Measurements from ENCODE around the gene EMC1. TPM values are rescaled to one million over a fixed set of nuclear protein-coding genes. Genes with fewer than 3 reads are reported as not detected.

The EMC1 gene
- total RNA-seq, 5 donors from 2014 or later (not counting 1 experiment from before 2014, with no cell fraction given): 31.5 to 38.0 (median 33.8) TPM

DNA sequence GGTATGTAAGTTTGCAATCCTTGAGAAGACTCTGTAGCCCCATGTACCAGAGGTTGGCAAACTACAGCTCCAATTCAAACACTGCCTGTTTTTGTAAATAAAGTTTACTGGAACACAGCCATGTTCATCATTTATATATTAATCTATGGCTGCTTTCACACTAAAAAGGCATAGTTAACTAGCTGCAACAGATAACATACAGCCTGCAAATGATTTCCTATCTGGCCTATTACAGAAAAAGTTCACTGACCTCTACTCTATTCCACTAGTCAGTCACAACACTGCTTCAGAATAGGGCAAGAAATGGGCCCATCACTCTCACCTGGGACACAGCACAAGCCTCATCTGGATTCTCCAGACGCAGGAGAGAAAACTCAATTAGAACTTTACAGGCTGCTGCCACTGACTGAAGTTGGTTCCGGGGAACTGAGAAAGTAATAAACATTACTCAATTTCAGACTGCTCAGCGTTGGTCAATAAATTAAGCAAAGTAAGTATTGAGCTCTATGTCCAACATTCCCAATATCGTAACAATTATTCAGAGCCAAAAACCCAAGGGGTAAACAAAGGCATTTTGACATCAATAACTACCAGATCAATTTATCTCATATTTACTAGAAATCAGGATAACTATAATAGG, 51.9 kb downstream of the EMC1 start:
- POLR2A ChIA-PET: interaction anchor here (0.6 to 0.7 kb wide), 2 partner anchors 16 to 123 kb away, joined by 4 to 5 read pairs; no protein-coding TSS in a partner anchor
- no peaks in the 10 kb centered on the region for H3K27me3 Mint-ChIP-seq
- peaks cover 11 to 68% of the 10 kb centered on the region in 2 donors for H3K36me3 ChIP-seq (ENCODE audit: control insufficient read depth in 2 of 2, extremely low read depth in 1 of 2, insufficient read depth in 1 of 2, low read length in 1 of 2)

GRCh38 chr1:19198820-19199219, 52.5 kb downstream of the EMC1 start:
- H3K9me3 Mint-ChIP-seq: no peaks in the 10 kb centered on the region
- CTCF ChIA-PET: interaction anchor here in 1 of 2 donors (1.4 kb wide), 1 partner anchor 19 kb away, joined by 3 read pairs; no protein-coding TSS in a partner anchor
- H3K4me1 ChIP-seq (ENCODE audit: control insufficient read depth in 1 of 2, extremely low read depth in 1 of 2, insufficient read depth in 2 of 2, low read length in 2 of 2): peaks cover 0 to 10% of the 10 kb centered on the region in 2 experiments
- 100% methylated on average over 1 of the region's 4 CpGs for WGBS (ENCODE audit: insufficient coverage)
- H3K27ac ChIP-seq (ENCODE audit: low read length): no peak overlapping the region
- H3K36me3 Mint-ChIP-seq: peaks cover 35% of the 10 kb centered on the region
- no peak overlapping the region for H3K4me3 ChIP-seq (ENCODE audit: control insufficient read depth in 1 of 2, extremely low read depth in 1 of 2, low read length in 1 of 2)
- H3K27me3 Mint-ChIP-seq: no peaks in the 10 kb centered on the region
- no peaks in the 10 kb centered on the region for H3K9me3 ChIP-seq
- POLR2A ChIA-PET: interaction anchor here in 1 of 2 donors (0.6 kb wide), 1 partner anchor 1319 kb away, joined by 3 read pairs; no protein-coding TSS in a partner anchor
- peaks cover 15 to 32% (median 20%) of the 10 kb centered on the region in 3 donors for H3K4me1 Mint-ChIP-seq
- DNase-seq (no peak), ATAC-seq (replicated peaks in 1 of 4) (no peak)
- peaks cover 11 to 73% of the 10 kb centered on the region in 2 donors for H3K36me3 ChIP-seq (ENCODE audit: control insufficient read depth in 2 of 2, extremely low read depth in 1 of 2, insufficient read depth in 1 of 2, low read length in 1 of 2)
- H3K4me3 Mint-ChIP-seq: no peak overlapping the region
- no peaks in the 10 kb centered on the region for H3K27me3 ChIP-seq (replicated peaks in 1 of 2; ENCODE audit: control insufficient read depth in 2 of 2, extremely low read depth in 1 of 2, insufficient read depth in 2 of 2, low read length in 1 of 2)
- H3K27ac Mint-ChIP-seq: no peak overlapping the region

More for the DNA sequence above, 51.9 kb downstream of the EMC1 start:
- Mint-ChIP-seq H3K36me3 (peaks cover 32% of the 10 kb centered on the region), H3K27ac (no peak overlapping the region), H3K4me1 (peaks cover 21 to 33% (median 24%) of the 10 kb centered on the region in 3 donors), H3K9me3 (no peaks in the 10 kb centered on the region), H3K4me3 (no peak overlapping the region)
- no peak for DNase-seq
- ATAC-seq (replicated peaks in 1 of 4): no peak
- peaks cover 0 to 10% of the 10 kb centered on the region in 2 experiments for H3K4me1 ChIP-seq (ENCODE audit: control insufficient read depth in 1 of 2, extremely low read depth in 1 of 2, insufficient read depth in 2 of 2, low read length in 2 of 2)
- CTCF ChIA-PET: interaction anchor here in 1 of 2 donors (1.7 kb wide), 1 partner anchor 9 kb away, joined by 3 read pairs; no protein-coding TSS in a partner anchor
- no peaks in the 10 kb centered on the region for H3K9me3 ChIP-seq
- H3K27ac ChIP-seq (ENCODE audit: low read length): no peak overlapping the region
- H3K4me3 ChIP-seq (ENCODE audit: control insufficient read depth in 1 of 2, extremely low read depth in 1 of 2, low read length in 1 of 2): no peak overlapping the region
- no CpG with 5 or more reads among the region's 4 CpGs for WGBS (ENCODE audit: insufficient coverage)
- no peaks in the 10 kb centered on the region for H3K27me3 ChIP-seq (replicated peaks in 1 of 2; ENCODE audit: control insufficient read depth in 2 of 2, extremely low read depth in 1 of 2, insufficient read depth in 2 of 2, low read length in 1 of 2)

DNA sequence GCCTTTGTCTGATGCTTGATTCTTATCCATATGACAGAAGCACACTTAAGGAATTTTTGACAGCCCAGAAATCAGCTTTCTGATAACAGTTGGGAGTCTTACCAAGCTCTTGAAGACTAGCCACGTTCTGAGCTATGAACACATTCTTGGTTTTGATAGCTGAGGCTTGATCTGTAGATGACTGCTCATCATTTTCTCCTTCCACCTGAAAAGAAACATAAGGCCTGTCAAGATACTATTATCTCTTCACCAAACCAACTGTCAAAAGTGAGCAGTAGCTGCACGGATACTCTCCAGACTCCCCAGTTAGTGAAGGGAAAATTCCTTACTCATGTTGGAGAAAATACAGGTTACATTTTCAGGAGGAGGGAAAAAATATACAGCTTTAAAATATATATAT, 53.5 kb downstream of the EMC1 start:
- H3K27ac Mint-ChIP-seq: no peak overlapping the region
- Histone ChIP-seq H3K9me3 (no peaks in the 10 kb centered on the region), H3K4me1 (ENCODE audit: control insufficient read depth in 1 of 2, extremely low read depth in 1 of 2, insufficient read depth in 2 of 2, low read length in 2 of 2) (peaks cover 0 to 7% of the 10 kb centered on the region in 2 experiments), H3K27me3 (replicated peaks in 1 of 2; ENCODE audit: control insufficient read depth in 2 of 2, extremely low read depth in 1 of 2, insufficient read depth in 2 of 2, low read length in 1 of 2) (no peaks in the 10 kb centered on the region), H3K27ac (ENCODE audit: low read length) (no peak overlapping the region), H3K4me3 (ENCODE audit: control insufficient read depth in 1 of 2, extremely low read depth in 1 of 2, low read length in 1 of 2) (no peak overlapping the region), H3K36me3 (ENCODE audit: control insufficient read depth in 2 of 2, extremely low read depth in 1 of 2, insufficient read depth in 1 of 2, low read length in 1 of 2) (peaks cover 11 to 83% of the 10 kb centered on the region in 2 donors)
- ChIA-PET CTCF (interaction anchor here in 1 of 2 donors (0.6 to 1.4 kb wide), 3 partner anchors 18 to 52 kb away, joined by 3 read pairs; no protein-coding TSS in a partner anchor), POLR2A (no interaction called here)
- WGBS (ENCODE audit: insufficient coverage): no CpG with 5 or more reads among the region's 2 CpGs
- H3K27me3 Mint-ChIP-seq: no peaks in the 10 kb centered on the region
- no peak overlapping the region for H3K4me3 Mint-ChIP-seq
- peaks cover 12 to 23% (median 14%) of the 10 kb centered on the region in 3 donors for H3K4me1 Mint-ChIP-seq
- H3K9me3 Mint-ChIP-seq: no peaks in the 10 kb centered on the region
- DNase-seq: no peak
- H3K36me3 Mint-ChIP-seq: peaks cover 45% of the 10 kb centered on the region
- no peak for ATAC-seq (replicated peaks in 1 of 4)

DNA sequence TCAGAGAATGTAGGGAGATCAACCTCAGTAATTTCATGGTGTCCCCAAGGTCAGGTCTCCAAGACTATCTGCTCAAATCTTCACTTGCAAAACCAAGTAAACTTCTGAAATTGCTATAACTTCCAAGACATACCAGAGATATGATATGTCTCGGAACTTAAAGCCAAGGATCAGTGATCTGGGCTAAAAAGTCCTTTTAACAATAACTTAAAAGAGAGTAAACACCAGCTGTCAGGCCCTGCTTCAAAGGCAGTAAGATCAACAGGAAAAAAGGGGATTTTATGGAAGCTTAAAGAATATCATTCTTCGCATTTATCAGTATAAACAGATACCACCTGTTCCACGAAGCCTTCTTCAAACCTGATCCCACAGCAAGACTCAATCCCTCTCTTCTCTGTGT, 55.0 kb downstream of the EMC1 start:
- ChIA-PET POLR2A (no interaction called here), CTCF (no interaction called here)
- Mint-ChIP-seq H3K4me3 (no peak overlapping the region), H3K4me1 (peaks cover 0 to 8% (median 0%) of the 10 kb centered on the region in 3 donors), H3K9me3 (no peaks in the 10 kb centered on the region), H3K27ac (no peak overlapping the region), H3K27me3 (no peaks in the 10 kb centered on the region), H3K36me3 (peaks cover 58% of the 10 kb centered on the region)
- Histone ChIP-seq H3K36me3 (ENCODE audit: control insufficient read depth in 2 of 2, extremely low read depth in 1 of 2, insufficient read depth in 1 of 2, low read length in 1 of 2) (peaks cover 7 to 94% of the 10 kb centered on the region in 2 donors), H3K27ac (ENCODE audit: low read length) (no peak overlapping the region), H3K27me3 (replicated peaks in 1 of 2; ENCODE audit: control insufficient read depth in 2 of 2, extremely low read depth in 1 of 2, insufficient read depth in 2 of 2, low read length in 1 of 2) (no peaks in the 10 kb centered on the region), H3K9me3 (no peaks in the 10 kb centered on the region), H3K4me3 (ENCODE audit: control insufficient read depth in 1 of 2, extremely low read depth in 1 of 2, low read length in 1 of 2) (no peak overlapping the region), H3K4me1 (ENCODE audit: control insufficient read depth in 1 of 2, extremely low read depth in 1 of 2, insufficient read depth in 2 of 2, low read length in 2 of 2) (no peaks in the 10 kb centered on the region)
- DNase-seq: no peak
- no CpG with 5 or more reads among the region's 3 CpGs for WGBS (ENCODE audit: insufficient coverage)
- ATAC-seq (replicated peaks in 1 of 4): no peak

DNA sequence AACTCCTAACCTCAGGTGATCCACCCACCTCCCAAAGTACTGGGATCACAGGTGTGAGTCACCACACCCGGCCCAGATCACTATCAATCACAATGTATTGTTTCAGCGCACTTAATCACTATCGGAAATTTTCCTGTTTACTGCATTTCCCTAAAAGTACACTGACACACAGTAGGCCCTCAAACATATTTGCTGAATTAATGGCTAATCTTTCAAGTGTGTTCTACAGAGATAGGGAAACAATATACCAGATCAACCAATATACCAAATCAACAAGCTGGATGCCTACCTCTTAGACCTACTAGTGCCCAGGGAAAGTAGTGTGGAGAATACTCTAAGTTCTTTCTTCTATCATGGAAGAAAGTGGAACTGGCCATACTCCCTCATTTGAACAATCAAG, 58.3 kb downstream of the EMC1 start:
- Mint-ChIP-seq H3K4me3 (no peak overlapping the region), H3K4me1 (no peaks in the 10 kb centered on the region), H3K27me3 (no peaks in the 10 kb centered on the region), H3K9me3 (no peaks in the 10 kb centered on the region), H3K36me3 (peaks cover 66% of the 10 kb centered on the region), H3K27ac (no peak overlapping the region)
- H3K27ac ChIP-seq (ENCODE audit: low read length): no peak overlapping the region
- no peaks in the 10 kb centered on the region for H3K4me1 ChIP-seq (ENCODE audit: control insufficient read depth in 1 of 2, extremely low read depth in 1 of 2, insufficient read depth in 2 of 2, low read length in 2 of 2)
- H3K9me3 ChIP-seq: no peaks in the 10 kb centered on the region
- no peak overlapping the region for H3K4me3 ChIP-seq (ENCODE audit: control insufficient read depth in 1 of 2, extremely low read depth in 1 of 2, low read length in 1 of 2)
- H3K27me3 ChIP-seq (replicated peaks in 1 of 2; ENCODE audit: control insufficient read depth in 2 of 2, extremely low read depth in 1 of 2, insufficient read depth in 2 of 2, low read length in 1 of 2): no peaks in the 10 kb centered on the region
- ChIA-PET POLR2A (interaction anchor here in 1 of 2 donors (0.7 kb wide), 1 partner anchor 12 kb away, joined by 3 read pairs; no protein-coding TSS in a partner anchor), CTCF (no interaction called here)
- DNase-seq (no peak), ATAC-seq (replicated peaks in 1 of 4) (no peak)
- WGBS (ENCODE audit: insufficient coverage): 94% methylated on average over 2 of the region's 3 CpGs
- H3K36me3 ChIP-seq (ENCODE audit: control insufficient read depth in 2 of 2, extremely low read depth in 1 of 2, insufficient read depth in 1 of 2, low read length in 1 of 2): peaks cover 15 to 86% of the 10 kb centered on the region in 2 donors

DNA sequence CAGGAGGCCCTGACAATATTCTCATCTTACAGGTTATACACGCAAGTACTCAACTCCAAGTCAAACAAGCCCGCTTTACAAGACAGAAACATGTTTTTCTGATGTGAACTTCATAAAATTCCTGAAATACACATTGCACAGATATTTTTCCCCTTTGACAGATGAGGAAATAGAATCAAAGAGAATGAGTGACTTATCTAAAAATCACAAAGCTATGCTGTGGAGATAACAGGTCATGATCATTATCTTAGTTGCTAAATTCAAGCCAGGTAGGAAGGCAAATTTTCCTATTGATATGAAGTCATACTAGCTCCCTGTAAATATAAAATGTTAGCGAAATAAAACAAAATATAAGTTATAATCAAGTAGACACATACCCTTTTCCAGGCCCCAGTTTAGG, 59.5 kb downstream of the EMC1 start:
- no peaks in the 10 kb centered on the region for H3K9me3 Mint-ChIP-seq
- no peak overlapping the region for H3K27ac Mint-ChIP-seq
- ChIA-PET CTCF (no interaction called here), POLR2A (no interaction called here)
- no peak overlapping the region for H3K4me3 Mint-ChIP-seq
- peaks cover 67% of the 10 kb centered on the region for H3K36me3 Mint-ChIP-seq
- Histone ChIP-seq H3K36me3 (ENCODE audit: control insufficient read depth in 2 of 2, extremely low read depth in 1 of 2, insufficient read depth in 1 of 2, low read length in 1 of 2) (peaks cover 21 to 83% of the 10 kb centered on the region in 2 donors), H3K4me1 (ENCODE audit: control insufficient read depth in 1 of 2, extremely low read depth in 1 of 2, insufficient read depth in 2 of 2, low read length in 2 of 2) (no peaks in the 10 kb centered on the region), H3K27ac (ENCODE audit: low read length) (no peak overlapping the region), H3K9me3 (no peaks in the 10 kb centered on the region), H3K4me3 (ENCODE audit: control insufficient read depth in 1 of 2, extremely low read depth in 1 of 2, low read length in 1 of 2) (no peak overlapping the region), H3K27me3 (replicated peaks in 1 of 2; ENCODE audit: control insufficient read depth in 2 of 2, extremely low read depth in 1 of 2, insufficient read depth in 2 of 2, low read length in 1 of 2) (no peaks in the 10 kb centered on the region)
- no peak for DNase-seq
- H3K4me1 Mint-ChIP-seq: no peaks in the 10 kb centered on the region
- no peak for ATAC-seq (replicated peaks in 1 of 4)
- no peaks in the 10 kb centered on the region for H3K27me3 Mint-ChIP-seq
- WGBS (ENCODE audit: insufficient coverage): no CpG with 5 or more reads among the region's 3 CpGs

All from T-cell (primary cell).